HG03521 (cell line): Measurements from ENCODE around the gene KCNK2.

Experiments used
- ATAC-seq: cut with Tn5 transposase; IDR thresholded peaks from one replicate; pipeline ENCODE4 v1.9.1; 2021; ENCODE audit warnings: mild to moderate bottlenecking, moderate library complexity; ENCODE audit not compliant: unreplicated experiment

KCNK2 gene

GRCh38 chr1:215250913-215251312 is 168.4 kb downstream of the KCNK2 start:
- ATAC-seq: no peak

- ATAC-seq: no peak
Observed at GRCh38 chr1:215251428-215251827, 168.9 kb downstream of the KCNK2 start.

GRCh38 chr1:215252164-215252563 is 169.6 kb downstream of the KCNK2 start:
- ATAC-seq: no peak

GRCh38 chr1:215256936-215257679 is 174.6 kb downstream of the KCNK2 start:
- ATAC-seq: no peak

GRCh38 chr1:215260711-215261110 is 178.2 kb downstream of the KCNK2 start:
- ATAC-seq: no peak

GRCh38 chr1:215262106-215262505 is 179.6 kb downstream of the KCNK2 start:
- no peak for ATAC-seq

- ATAC-seq: no peak
Observed at GRCh38 chr1:215263636-215264035, 181.1 kb downstream of the KCNK2 start.

- no peak for ATAC-seq
Observed at GRCh38 chr1:215264649-215265048, 182.1 kb downstream of the KCNK2 start.

- no peak for ATAC-seq
Observed at GRCh38 chr1:215267495-215267894, 185.0 kb downstream of the KCNK2 start.

- ATAC-seq: no peak
Observed at GRCh38 chr1:215269955-215270354, 187.4 kb downstream of the KCNK2 start.

- no peak for ATAC-seq
Observed at GRCh38 chr1:215273838-215274516, 191.4 kb downstream of the KCNK2 start.

- no peak for ATAC-seq
Observed at GRCh38 chr1:215276582-215276981, 194.0 kb downstream of the KCNK2 start.

- ATAC-seq: no peak
Observed at GRCh38 chr1:215277532-215277931, 195.0 kb downstream of the KCNK2 start.

GRCh38 chr1:215279682-215280081 is 197.1 kb downstream of the KCNK2 start:
- ATAC-seq: no peak

- no peak for ATAC-seq
Observed at GRCh38 chr1:215282557-215282956, 200.0 kb downstream of the KCNK2 start.

- ATAC-seq: no peak
Observed at GRCh38 chr1:215285013-215285800, 202.7 kb downstream of the KCNK2 start.
